Mesendoderm (in vitro differentiated cells): ENCODE data around the gene TSPAN18.
A peak's percentile ranks its signal among the peaks of the same experiment; 100 is the strongest.

Source experiments
- DNase-seq: peaks from one replicate; pipeline ENCODE4 v3.0.0; 2013
- H2AK5ac ChIP-seq: 2 replicates; pipeline ENCODE4 v1.6.1; 2013; ENCODE audit warnings: low read length, inconsistent platforms
- H2BK120ac ChIP-seq: 2 replicates; pipeline ENCODE4 v1.6.1; 2013; ENCODE audit warnings: low read depth, mild to moderate bottlenecking, low read length, moderate library complexity, mixed read lengths
- H2BK15ac ChIP-seq: replicated peaks from 2 replicates; pipeline ENCODE4 v1.6.1; 2013; ENCODE audit warnings: low read depth, mild to moderate bottlenecking, moderate library complexity
- H2BK5ac ChIP-seq: 2 replicates; pipeline ENCODE4 v1.6.1; 2013; ENCODE audit warnings: low read length, inconsistent platforms
- H3K18ac ChIP-seq: 2 replicates; pipeline ENCODE4 v1.6.1; 2013; ENCODE audit warnings: mild to moderate bottlenecking, low read length, mixed read lengths
- H3K23ac ChIP-seq: one replicate; pipeline ENCODE4 v1.6.1; 2013; ENCODE audit warnings: low read length
- H3K27ac ChIP-seq: 2 replicates; pipeline ENCODE4 v1.5.1; 2013; ENCODE audit warnings: low read depth, mild to moderate bottlenecking, inconsistent platforms, low read length, moderate library complexity
- H3K27me3 ChIP-seq: 2 replicates; pipeline ENCODE4 v1.6.1; 2013; ENCODE audit warnings: low read length, control low read depth, mild to moderate bottlenecking, inconsistent platforms; ENCODE audit not compliant: insufficient read depth, poor library complexity
- H3K36me3 ChIP-seq: 2 replicates; pipeline ENCODE4 v1.6.1; 2013; ENCODE audit warnings: low read length, inconsistent platforms; ENCODE audit not compliant: control insufficient read depth, insufficient read depth
- H3K4ac ChIP-seq: one replicate; pipeline ENCODE4 v1.6.1; 2013; ENCODE audit warnings: low read depth, mild to moderate bottlenecking, low read length, moderate library complexity
- H3K4me1 ChIP-seq: 2 replicates; pipeline ENCODE4 v1.6.1; 2013; ENCODE audit warnings: low read depth, low read length, inconsistent platforms; ENCODE audit not compliant: control insufficient read depth
- H3K4me2 ChIP-seq: 2 replicates; pipeline ENCODE4 v1.6.1; 2013; ENCODE audit warnings: low read length
- H3K4me3 ChIP-seq: 2 replicates; pipeline ENCODE4 v1.5.1; 2013; ENCODE audit warnings: mild to moderate bottlenecking, low read length
- H3K56ac ChIP-seq: one replicate; pipeline ENCODE4 v1.6.1; 2013; ENCODE audit warnings: low read length
- H3K79me1 ChIP-seq: 2 replicates; pipeline ENCODE4 v1.6.1; 2013; ENCODE audit warnings: low read length, inconsistent platforms
- H3K79me2 ChIP-seq: 2 replicates; pipeline ENCODE4 v1.6.1; 2013; ENCODE audit warnings: mild to moderate bottlenecking, low read length; ENCODE audit not compliant: control insufficient read depth, insufficient read depth
- H3K9ac ChIP-seq: 2 replicates; pipeline ENCODE4 v1.6.1; 2013; ENCODE audit warnings: low read length, inconsistent platforms
- H4K5ac ChIP-seq: one replicate; pipeline ENCODE4 v1.6.1; 2013; ENCODE audit warnings: low read length
- H4K8ac ChIP-seq: one replicate; pipeline ENCODE4 v1.6.1; 2013; ENCODE audit warnings: low read depth, mild to moderate bottlenecking, control low read depth, low read length, moderate library complexity
- WGBS: extraction: QIAGEN DNeasy Blood & Tissue Kit; methylation state at CpG from one replicate; pipeline ENCODE4 v1.1.7; 2013; ENCODE audit warnings: low lambda C conversion rate, missing lambda C conversion rate; ENCODE audit not compliant: insufficient coverage; ENCODE audit errors: extremely low coverage; 5-methylcytosine and 5-hydroxymethylcytosine counted together

Gene TSPAN18

GRCh38 chr11:44765026-44765595 is 38.3 kb downstream of the TSPAN18 start:
- H3K27me3 ChIP-seq = no peaks in the 10 kb centered on the region
- no peak overlapping the region for H3K18ac ChIP-seq
- no CpG with 5 or more reads among the region's 8 CpGs for WGBS
- H3K23ac ChIP-seq = no peak overlapping the region
- H4K8ac ChIP-seq = no peak overlapping the region
- no peak overlapping the region for H3K56ac ChIP-seq
- no peak overlapping the region for H2BK15ac ChIP-seq
- H2BK120ac ChIP-seq = no peak overlapping the region
- H3K79me1 ChIP-seq = no peaks in the 10 kb centered on the region
- no peaks in the 10 kb centered on the region for H3K79me2 ChIP-seq
- no peak overlapping the region for H4K5ac ChIP-seq
- no peak overlapping the region for H2AK5ac ChIP-seq
- H3K27ac ChIP-seq = no peak overlapping the region
- no peak overlapping the region for H3K4me2 ChIP-seq
- DNase-seq = no peak
- peaks cover 3% of the 10 kb centered on the region for H3K4me1 ChIP-seq
- no peak overlapping the region for H3K4me3 ChIP-seq
- no peak overlapping the region for H2BK5ac ChIP-seq
- no peak overlapping the region for H3K4ac ChIP-seq
- no peaks in the 10 kb centered on the region for H3K36me3 ChIP-seq
- H3K9ac ChIP-seq = no peak overlapping the region

- Histone ChIP-seq H3K4me3 (no peak overlapping the region), H3K56ac (no peak overlapping the region), H3K9ac (no peak overlapping the region), H3K36me3 (no peaks in the 10 kb centered on the region), H3K23ac (no peak overlapping the region), H3K79me2 (no peaks in the 10 kb centered on the region), H3K27ac (no peak overlapping the region), H3K27me3 (no peaks in the 10 kb centered on the region), H4K8ac (no peak overlapping the region), H2AK5ac (no peak overlapping the region), H2BK120ac (no peak overlapping the region), H4K5ac (no peak overlapping the region), H3K18ac (no peak overlapping the region), H3K79me1 (no peaks in the 10 kb centered on the region), H2BK15ac (no peak overlapping the region), H3K4me2 (no peak overlapping the region), H3K4me1 (peaks cover 3% of the 10 kb centered on the region), H3K4ac (no peak overlapping the region), H2BK5ac (no peak overlapping the region)
- DNase-seq = no peak
- no CpG with 5 or more reads among the region's 3 CpGs for WGBS
Observed at GRCh38 chr11:44765676-44766075, 38.9 kb downstream of the TSPAN18 start.

- H4K8ac ChIP-seq = no peak overlapping the region
- no peaks in the 10 kb centered on the region for H3K36me3 ChIP-seq
- H3K4ac ChIP-seq = no peak overlapping the region
- H3K79me1 ChIP-seq = no peaks in the 10 kb centered on the region
- no peak overlapping the region for H3K23ac ChIP-seq
- H3K27ac ChIP-seq = no peak overlapping the region
- DNase-seq = peak; percentile 79
- H4K5ac ChIP-seq = no peak overlapping the region
- WGBS = no CpG with 5 or more reads among the region's 8 CpGs
- no peak overlapping the region for H3K9ac ChIP-seq
- no peaks in the 10 kb centered on the region for H3K79me2 ChIP-seq
- H3K27me3 ChIP-seq = no peaks in the 10 kb centered on the region
- no peak overlapping the region for H3K4me3 ChIP-seq
- no peak overlapping the region for H2BK5ac ChIP-seq
- no peak overlapping the region for H3K18ac ChIP-seq
- no peak overlapping the region for H2AK5ac ChIP-seq
- no peak overlapping the region for H2BK120ac ChIP-seq
- peaks cover 3% of the 10 kb centered on the region for H3K4me1 ChIP-seq
- no peak overlapping the region for H3K56ac ChIP-seq
- H2BK15ac ChIP-seq = no peak overlapping the region
- H3K4me2 ChIP-seq = no peak overlapping the region
Observed at GRCh38 chr11:44766112-44766971, 39.6 kb downstream of the TSPAN18 start.

GRCh38 chr11:44766972-44767278 is 40.2 kb downstream of the TSPAN18 start:
- H3K23ac ChIP-seq = no peak overlapping the region
- no peak overlapping the region for H3K9ac ChIP-seq

GRCh38 chr11:44767421-44767820 is 40.7 kb downstream of the TSPAN18 start:
- no peaks in the 10 kb centered on the region for H3K27me3 ChIP-seq
- no peaks in the 10 kb centered on the region for H3K4me1 ChIP-seq
- no peak overlapping the region for H4K5ac ChIP-seq
- H2AK5ac ChIP-seq = no peak overlapping the region
- H3K4me2 ChIP-seq = no peak overlapping the region
- no peaks in the 10 kb centered on the region for H3K36me3 ChIP-seq
- no peak overlapping the region for H3K23ac ChIP-seq
- no peak overlapping the region for H3K18ac ChIP-seq
- no peak overlapping the region for H3K4ac ChIP-seq
- no peak overlapping the region for H2BK15ac ChIP-seq
- WGBS = no CpG with 5 or more reads among the region's 1 CpG
- H2BK120ac ChIP-seq = no peak overlapping the region
- no peaks in the 10 kb centered on the region for H3K79me2 ChIP-seq
- no peak overlapping the region for H3K27ac ChIP-seq
- H4K8ac ChIP-seq = no peak overlapping the region
- DNase-seq = no peak
- H3K9ac ChIP-seq = no peak overlapping the region
- no peak overlapping the region for H2BK5ac ChIP-seq
- H3K4me3 ChIP-seq = no peak overlapping the region
- H3K56ac ChIP-seq = no peak overlapping the region
- H3K79me1 ChIP-seq = no peaks in the 10 kb centered on the region

More at GRCh38 chr11:44766972-44767278, 40.2 kb downstream of the TSPAN18 start:
- peak; percentile 67 for DNase-seq
- no peaks in the 10 kb centered on the region for H3K79me2 ChIP-seq
- no peak overlapping the region for H3K4me2 ChIP-seq
- H3K4me1 ChIP-seq = no peaks in the 10 kb centered on the region
- H2BK120ac ChIP-seq = no peak overlapping the region
- no peak overlapping the region for H2BK15ac ChIP-seq
- no peaks in the 10 kb centered on the region for H3K27me3 ChIP-seq
- no peak overlapping the region for H2AK5ac ChIP-seq
- no peaks in the 10 kb centered on the region for H3K36me3 ChIP-seq
- no peak overlapping the region for H2BK5ac ChIP-seq
- H3K4me3 ChIP-seq = no peak overlapping the region
- H4K8ac ChIP-seq = no peak overlapping the region
- no peak overlapping the region for H3K56ac ChIP-seq
- no peak overlapping the region for H3K4ac ChIP-seq
- H3K79me1 ChIP-seq = no peaks in the 10 kb centered on the region
- H3K27ac ChIP-seq = no peak overlapping the region
- no peak overlapping the region for H3K18ac ChIP-seq
- H4K5ac ChIP-seq = no peak overlapping the region

GRCh38 chr11:44770401-44770800 is 43.6 kb downstream of the TSPAN18 start:
- Histone ChIP-seq H2BK120ac (no peak overlapping the region), H3K27ac (no peak overlapping the region), H3K4ac (no peak overlapping the region), H2BK15ac (no peak overlapping the region), H3K79me2 (no peaks in the 10 kb centered on the region), H2BK5ac (no peak overlapping the region), H3K4me3 (no peak overlapping the region), H4K5ac (no peak overlapping the region), H3K18ac (no peak overlapping the region), H3K4me2 (no peak overlapping the region), H3K27me3 (no peaks in the 10 kb centered on the region), H3K79me1 (no peaks in the 10 kb centered on the region), H3K56ac (peak overlapping the region; percentile 36), H3K23ac (no peak overlapping the region), H4K8ac (no peak overlapping the region), H2AK5ac (no peak overlapping the region), H3K4me1 (peaks cover 2% of the 10 kb centered on the region), H3K9ac (no peak overlapping the region), H3K36me3 (no peaks in the 10 kb centered on the region)
- WGBS = no CpG with 5 or more reads among the region's 1 CpG
- no peak for DNase-seq
